ENCODE results near the gene KIF11. TPM values are rescaled to one million over a fixed set of nuclear protein-coding genes. Genes with fewer than 3 reads are reported as not detected.

KIF11 gene
- total RNA-seq, 1 donor from 2014 or later = 4.1 TPM

- no peak for DNase-seq (ENCODE audit: low spot score)
These were observed 84.8 kb downstream of the KIF11 start for GRCh38 chr10:92677708-92678107.

- no peak for DNase-seq (ENCODE audit: low spot score)
These were observed 85.3 kb downstream of the KIF11 start for GRCh38 chr10:92678206-92678605.

DNA sequence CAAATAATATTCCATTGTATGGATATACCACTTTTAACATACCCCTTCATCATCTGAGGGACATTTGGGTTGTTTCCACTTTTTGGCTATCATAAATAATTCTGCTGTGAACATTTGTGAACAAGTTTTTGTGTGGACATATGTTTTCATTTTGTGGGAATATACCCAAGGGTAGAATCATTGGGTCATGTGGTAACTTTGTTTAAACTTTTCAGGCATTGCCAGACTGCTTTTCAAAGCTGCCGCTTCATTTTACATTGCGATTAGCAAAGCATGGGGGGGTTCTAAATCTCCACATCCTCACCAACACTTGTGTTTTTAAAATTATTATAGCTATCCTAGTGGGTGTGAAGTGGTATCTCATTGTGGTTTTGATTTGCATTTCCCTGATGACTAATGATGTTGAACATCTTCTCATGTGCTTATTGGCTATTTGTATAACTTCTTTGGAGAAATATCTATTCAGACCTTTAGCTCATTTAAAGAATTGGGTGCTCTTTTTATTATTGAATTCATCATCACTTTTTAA is 88.4 kb downstream of the KIF11 start:
- DNase-seq (ENCODE audit: low spot score) = no peak

DNA sequence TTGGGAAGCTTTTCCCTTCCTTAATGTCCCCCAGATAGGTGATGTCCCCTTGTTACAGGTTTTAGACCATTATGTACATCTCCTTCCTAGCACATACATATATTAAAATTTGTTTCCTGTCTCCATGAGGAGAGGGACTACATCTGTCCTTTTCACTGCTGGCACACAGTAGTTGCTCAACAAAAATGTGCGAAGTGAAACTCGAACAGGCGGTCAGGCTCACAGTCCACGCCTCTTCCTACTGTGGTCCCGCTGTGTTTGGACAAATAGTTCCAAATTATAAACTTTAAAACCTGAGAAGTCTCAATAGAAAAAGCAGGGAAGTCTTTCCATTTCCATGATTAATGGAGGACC is 95.6 kb downstream of the KIF11 start:
- no peak for DNase-seq (ENCODE audit: low spot score)

DNA sequence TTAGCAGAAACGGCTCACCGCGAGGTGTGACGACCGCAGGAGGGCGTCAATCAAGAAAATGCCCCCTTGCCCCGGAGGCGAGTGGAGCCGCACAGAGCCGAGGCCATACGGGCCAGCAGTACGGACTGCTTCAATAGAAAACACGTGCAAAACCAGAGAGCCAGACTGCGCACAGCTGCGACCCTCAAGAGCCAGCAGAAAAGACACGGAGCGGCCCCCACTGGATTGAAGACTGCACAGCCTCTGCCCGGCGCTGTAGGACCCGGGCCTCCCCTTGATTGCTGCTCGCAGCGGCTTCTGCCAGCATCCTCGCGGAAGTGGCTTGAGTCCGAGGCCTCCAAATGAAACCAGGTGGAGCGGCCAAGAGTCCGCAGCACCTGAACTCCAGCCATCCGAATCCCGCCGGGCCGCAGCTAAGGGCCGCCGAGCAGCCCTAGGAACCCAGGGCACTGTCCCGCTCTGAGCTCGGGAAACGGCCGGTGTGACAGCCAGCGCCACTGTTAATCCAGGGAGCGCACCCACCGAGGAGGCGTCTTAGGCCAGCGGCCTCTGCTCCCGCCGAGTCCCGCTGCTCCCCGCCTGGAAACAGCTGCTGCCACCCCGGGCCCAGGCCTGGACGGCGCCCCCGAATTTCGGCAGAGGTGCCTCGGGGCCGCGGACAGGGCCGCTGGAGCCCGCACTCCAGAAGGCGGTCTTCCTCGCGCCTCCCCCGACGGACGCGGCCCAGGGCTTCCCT is 96.2 kb downstream of the KIF11 start:
- peak; percentile 14 for DNase-seq (ENCODE audit: low spot score)

GRCh38 chr10:92689663-92690210 is 96.8 kb downstream of the KIF11 start, which contains the start of gene HHEX:
HHEX (plus strand) TSS chr10:92689955; CDS start chr10:92689987, 32 bp downstream.
- peak; percentile 36 for DNase-seq (ENCODE audit: low spot score)

DNA sequence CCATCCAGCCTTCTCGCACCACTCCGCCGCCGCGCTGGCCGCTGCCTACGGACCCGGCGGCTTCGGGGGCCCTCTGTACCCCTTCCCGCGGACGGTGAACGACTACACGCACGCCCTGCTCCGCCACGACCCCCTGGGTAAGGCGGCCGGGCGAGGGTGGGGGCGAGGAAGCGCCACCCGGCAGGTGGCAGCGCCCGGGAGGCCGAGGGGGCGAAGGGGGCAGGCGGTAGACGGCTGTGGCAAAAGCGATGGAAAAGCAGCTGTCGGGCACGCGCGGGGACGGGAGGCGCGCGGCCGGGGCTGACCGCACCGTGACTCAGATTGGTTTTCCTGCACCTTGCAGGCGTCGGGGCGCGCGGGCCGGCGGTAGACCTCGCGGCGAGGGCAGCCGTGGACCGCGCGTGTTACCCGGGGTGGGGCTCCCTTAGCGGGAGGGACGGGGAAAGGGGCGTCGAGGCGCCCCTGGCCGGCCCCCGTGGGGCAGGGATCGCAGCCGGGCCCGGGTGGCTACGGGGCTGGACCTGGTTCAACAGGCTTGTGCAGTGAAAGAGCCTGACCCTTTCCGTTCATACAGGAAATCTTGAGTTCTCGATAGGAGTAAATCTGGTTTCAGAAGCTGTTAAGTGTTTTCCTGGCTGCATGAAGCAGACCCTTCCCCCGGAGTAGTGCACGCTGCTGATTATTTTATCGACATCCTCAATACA is 97.4 kb downstream of the KIF11 start:
- peak; percentile 29 for DNase-seq (ENCODE audit: low spot score)

- peak; percentile 73 for DNase-seq (ENCODE audit: low spot score)
These were observed 98.1 kb downstream of the KIF11 start for GRCh38 chr10:92690915-92691590.

- DNase-seq (ENCODE audit: low spot score) = peak; percentile 36
These were observed 98.7 kb downstream of the KIF11 start for GRCh38 chr10:92691591-92692079.

DNA sequence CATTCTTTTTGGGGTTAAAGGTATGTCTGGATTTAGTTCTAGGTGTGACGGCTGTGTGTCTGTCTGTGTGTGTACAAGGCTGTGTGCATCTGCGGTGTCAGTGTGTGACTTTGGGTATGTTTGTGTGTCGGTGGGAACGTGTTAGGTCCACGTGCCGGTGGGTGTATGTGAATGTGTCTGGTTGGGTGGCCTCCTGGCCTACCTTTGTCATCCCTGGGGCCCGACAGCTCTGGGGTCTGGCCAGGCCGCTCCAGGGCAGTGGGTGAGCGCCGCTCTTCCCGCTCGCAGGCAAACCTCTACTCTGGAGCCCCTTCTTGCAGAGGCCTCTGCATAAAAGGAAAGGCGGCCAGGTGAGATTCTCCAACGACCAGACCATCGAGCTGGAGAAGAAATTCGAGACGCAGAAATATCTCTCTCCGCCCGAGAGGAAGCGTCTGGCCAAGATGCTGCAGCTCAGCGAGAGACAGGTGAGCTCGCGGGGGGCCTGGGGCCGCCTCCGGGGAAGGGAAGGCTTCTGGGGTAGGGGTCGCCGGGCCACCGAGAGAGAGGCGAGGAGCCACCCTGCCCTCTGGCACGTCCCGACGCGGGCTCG is 99.2 kb downstream of the KIF11 start:
- DNase-seq (ENCODE audit: low spot score) = no peak

DNA sequence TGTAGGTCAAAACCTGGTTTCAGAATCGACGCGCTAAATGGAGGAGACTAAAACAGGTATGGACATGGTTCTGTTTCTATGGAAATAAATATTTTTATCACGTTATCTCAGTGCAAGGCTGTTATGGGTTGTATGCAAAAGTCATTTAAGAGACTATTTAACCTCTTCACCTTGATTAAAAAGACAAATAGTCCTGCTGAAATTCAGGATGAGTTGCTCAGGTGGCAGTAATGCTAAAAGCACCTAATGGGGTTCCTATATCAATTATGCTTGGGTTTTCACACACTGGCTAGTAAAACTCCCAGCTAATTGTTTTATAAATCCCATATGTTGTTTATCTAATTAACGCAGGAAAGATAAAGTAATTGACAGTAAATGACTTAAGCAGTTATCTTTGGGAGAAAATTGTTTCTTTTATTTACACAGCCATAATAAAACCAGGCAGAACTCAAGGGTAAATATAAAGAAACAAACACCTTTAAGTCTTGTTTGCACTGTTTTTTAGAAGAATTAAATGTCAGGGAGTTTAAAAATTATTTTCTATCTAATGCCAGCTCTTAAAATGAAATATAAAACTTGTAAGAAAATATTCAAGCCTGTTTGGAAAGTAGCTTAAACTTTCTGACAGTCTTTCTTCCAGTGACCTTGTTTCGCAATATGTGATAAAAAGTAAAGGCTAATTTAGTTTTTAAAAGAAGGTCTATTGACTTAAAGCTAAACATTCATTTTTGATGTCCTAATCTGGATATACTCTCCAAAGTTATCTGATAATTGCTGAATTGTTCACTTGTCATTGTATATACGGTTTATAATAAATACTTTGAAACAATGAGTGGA is 100.0 kb downstream of the KIF11 start:
- peak; percentile 4 for DNase-seq (ENCODE audit: low spot score)

DNA sequence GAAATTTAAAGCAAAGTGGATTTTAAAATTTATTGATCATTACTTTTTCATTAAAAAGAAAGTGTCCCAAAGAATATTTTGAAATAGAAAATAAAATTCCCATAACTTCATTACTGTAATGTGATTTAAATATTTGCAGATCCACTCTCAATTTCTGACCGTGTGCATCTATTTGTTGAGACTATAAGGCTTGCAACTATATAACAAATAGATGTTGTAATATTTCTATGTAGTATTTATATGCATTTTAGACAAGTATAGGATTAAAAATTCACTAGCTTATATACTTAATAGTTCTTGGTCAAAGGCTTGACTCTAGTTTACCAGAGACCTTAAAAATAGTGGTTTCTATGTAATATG is 100.6 kb downstream of the KIF11 start:
- no peak for DNase-seq (ENCODE audit: low spot score)

- no peak for DNase-seq (ENCODE audit: low spot score)
These were observed 103.0 kb downstream of the KIF11 start for GRCh38 chr10:92695679-92696605.

DNA sequence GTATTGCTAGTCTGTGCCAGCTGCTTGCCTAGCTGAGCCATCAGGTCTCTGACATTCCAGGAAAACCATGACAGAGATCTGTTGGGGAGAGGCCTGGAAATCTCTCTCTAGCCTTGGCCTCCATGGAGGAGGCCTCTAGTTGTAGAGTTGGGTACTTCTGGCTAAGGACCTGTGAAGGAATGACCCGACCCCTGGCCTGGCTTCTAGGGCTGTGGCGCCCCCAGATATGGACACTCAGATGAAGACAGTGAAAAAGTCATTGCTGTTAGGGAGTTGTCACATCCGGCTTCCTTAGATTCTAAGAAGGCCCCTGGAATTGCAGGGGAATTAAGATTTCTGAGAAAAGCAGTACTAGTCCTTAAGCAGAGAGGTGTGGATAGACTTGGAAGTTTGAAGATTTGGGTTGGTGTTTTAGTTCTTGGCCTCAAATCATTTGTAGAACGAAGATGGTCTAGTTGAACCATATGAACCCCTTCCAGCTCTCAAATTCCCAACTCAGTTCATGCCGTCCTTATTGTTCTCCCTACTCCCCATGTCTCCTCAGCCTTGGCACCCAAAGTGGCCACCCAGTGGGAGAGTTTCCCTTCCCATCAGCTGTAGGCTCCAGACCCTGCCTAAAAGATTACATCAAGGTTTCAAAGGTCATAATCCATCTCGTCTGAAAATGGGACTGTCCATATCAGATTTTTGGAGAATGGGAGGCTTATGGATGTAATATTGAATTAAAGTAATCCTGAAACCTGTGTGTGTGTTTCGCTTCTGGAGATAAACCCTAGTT is 103.9 kb downstream of the KIF11 start:
- no peak for DNase-seq (ENCODE audit: low spot score)

GRCh38 chr10:92697663-92698511 is 105.0 kb downstream of the KIF11 start:
- DNase-seq (ENCODE audit: low spot score) = no peak

- no peak for DNase-seq (ENCODE audit: low spot score)
These were observed 106.2 kb downstream of the KIF11 start for GRCh38 chr10:92699193-92699517.

- no peak for DNase-seq (ENCODE audit: low spot score)
These were observed 106.8 kb downstream of the KIF11 start for GRCh38 chr10:92699518-92700381.
